Measurements from ENCODE around the gene CAPN8. TPM values are rescaled to one million over a fixed set of nuclear protein-coding genes. Genes with fewer than 3 reads are reported as not detected.

The CAPN8 gene
- total RNA-seq, 1 donor from 2014 or later, result not detected

DNA sequence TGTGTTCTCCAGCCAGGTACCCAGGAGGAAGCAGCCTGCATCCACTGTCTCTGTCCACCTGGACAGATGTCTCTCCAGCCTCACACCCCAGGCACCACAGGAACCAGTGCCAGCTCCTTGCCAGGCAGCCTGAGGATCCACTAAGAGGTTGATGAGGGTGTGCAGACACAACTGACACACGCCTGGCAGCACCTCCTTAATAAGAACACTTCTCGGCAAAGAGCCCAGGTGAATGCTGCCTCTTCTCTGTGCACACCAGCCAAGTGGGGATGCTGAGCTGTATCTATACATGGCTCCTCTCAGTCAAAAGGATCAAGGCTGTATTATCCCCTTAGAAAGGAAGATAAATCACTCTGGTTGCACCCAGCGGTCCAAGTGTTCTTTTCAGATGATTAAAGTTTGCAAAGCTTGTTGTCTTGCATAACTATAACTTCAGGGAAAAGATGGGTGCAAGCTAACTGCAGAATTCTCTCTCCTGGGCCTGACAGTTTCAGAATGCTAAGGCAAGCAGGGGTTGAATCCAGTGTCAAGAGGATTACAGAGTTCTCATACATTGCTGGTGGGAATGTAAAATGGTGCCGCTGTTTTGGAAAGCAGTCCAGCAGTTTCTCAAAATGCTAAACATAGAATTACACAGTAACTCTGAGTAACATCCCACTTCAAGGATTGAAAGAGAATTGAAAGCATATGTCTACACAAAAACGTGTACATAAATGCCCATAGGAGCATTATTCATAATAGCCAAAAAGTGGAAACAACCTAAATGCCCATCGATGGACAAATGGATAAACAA lies 3.7 kb upstream of the CAPN8 start:
- TF ChIP-seq CTCF (conservative IDR thresholded peaks at IDR 0.05; ENCODE audit: low read depth, low read length), result no peak

GRCh38 chr1:223667484-223668182 lies 2.1 kb upstream of the CAPN8 start:
- peak; percentile 6 for DNase-seq (ENCODE audit: low read depth)
- no peak overlapping the region for H3K4me3 ChIP-seq (ENCODE audit: low read depth, low read length)
- TF ChIP-seq CTCF (conservative IDR thresholded peaks at IDR 0.05; ENCODE audit: low read depth, low read length), result no peak

More for the DNA sequence above, 3.7 kb upstream of the CAPN8 start:
- H3K4me3 ChIP-seq (ENCODE audit: low read depth, low read length), result no peak overlapping the region
- DNase-seq (ENCODE audit: low read depth), result no peak

DNA sequence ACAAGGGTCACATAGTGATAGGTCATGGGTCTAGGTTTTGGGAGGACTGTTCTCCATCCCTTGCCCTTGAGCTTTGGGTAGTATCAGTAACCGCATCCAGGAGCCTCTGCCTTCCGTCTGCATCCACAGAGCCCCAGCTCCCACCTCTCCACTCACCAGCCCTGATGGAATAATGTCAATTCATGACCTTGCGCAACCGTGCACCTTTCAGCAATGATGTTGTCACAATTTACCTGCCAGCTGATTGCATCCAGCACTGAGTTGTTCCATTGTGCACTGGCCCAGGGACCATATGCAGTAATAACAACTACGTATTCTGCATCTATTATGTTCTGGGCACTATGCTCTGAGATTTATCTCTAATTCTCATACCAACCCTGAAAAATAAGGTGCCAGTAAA lies 1.4 kb downstream of the CAPN8 start:
- DNase-seq (ENCODE audit: low read depth), result no peak
- no peak for TF ChIP-seq CTCF (conservative IDR thresholded peaks at IDR 0.05; ENCODE audit: low read depth, low read length)
- no peak overlapping the region for H3K4me3 ChIP-seq (ENCODE audit: low read depth, low read length)

- no peak overlapping the region for H3K4me3 ChIP-seq (ENCODE audit: low read depth, low read length)
- TF ChIP-seq CTCF (conservative IDR thresholded peaks at IDR 0.05; ENCODE audit: low read depth, low read length), result no peak
- no peak for DNase-seq (ENCODE audit: low read depth)
Measured at GRCh38 chr1:223662943-223663342, 2.6 kb downstream of the CAPN8 start.

- no peak for DNase-seq (ENCODE audit: low read depth)
- no peak overlapping the region for H3K4me3 ChIP-seq (ENCODE audit: low read depth, low read length)
- no peak for TF ChIP-seq CTCF (conservative IDR thresholded peaks at IDR 0.05; ENCODE audit: low read depth, low read length)
Measured at GRCh38 chr1:223659711-223660110, 5.8 kb downstream of the CAPN8 start.

- DNase-seq (ENCODE audit: low read depth), result no peak
- TF ChIP-seq CTCF (conservative IDR thresholded peaks at IDR 0.05; ENCODE audit: low read depth, low read length), result no peak
- no peak overlapping the region for H3K4me3 ChIP-seq (ENCODE audit: low read depth, low read length)
Measured at GRCh38 chr1:223657978-223658377, 7.5 kb downstream of the CAPN8 start.

All from epithelial cell of proximal tubule (primary cell).